MM.1S (cell line): ENCODE measurements around the gene DEDD2.

Experiments used
- DNase-seq: peaks from one replicate; pipeline ENCODE4 v3.0.0-alpha.2; 2015
- H2AFZ ChIP-seq: fragments of 300-600 bp; sonication (generic); 2 replicates; pipeline ENCODE4 v1.6.0; 2016; ENCODE audit warnings: antibody characterized with exemption, low read length
- H3F3A ChIP-seq: fragments of 300-600 bp; sonication (generic); 2 replicates; pipeline ENCODE4 v1.6.1; 2016; ENCODE audit warnings: mild to moderate bottlenecking, antibody characterized with exemption, low read length, moderate library complexity, mixed read lengths; ENCODE audit not compliant: insufficient read depth
- H3K27ac ChIP-seq: fragments of 300-600 bp; sonication (generic); 2 replicates; pipeline ENCODE4 v1.5.1; 2016; ENCODE audit warnings: mild to moderate bottlenecking, low read length
- H3K27me3 ChIP-seq: fragments of 300-600 bp; sonication (generic); replicated peaks from 2 replicates; pipeline ENCODE4 v1.6.0; 2016; ENCODE audit warnings: low read length; ENCODE audit not compliant: insufficient read depth
- H3K36me3 ChIP-seq: fragments of 300-600 bp; sonication (generic); replicated peaks from 2 replicates; pipeline ENCODE4 v1.6.1; 2016; ENCODE audit warnings: mild to moderate bottlenecking, low read length, mixed read lengths; ENCODE audit not compliant: insufficient read depth
- H3K4me1 ChIP-seq: fragments of 300-600 bp; sonication (generic); 2 replicates; pipeline ENCODE4 v1.6.1; 2016; ENCODE audit warnings: low read length, mixed read lengths
- H3K4me2 ChIP-seq: fragments of 300-600 bp; sonication (generic); 2 replicates; pipeline ENCODE4 v1.6.0; 2016; ENCODE audit warnings: low read depth, low read length
- H3K4me3 ChIP-seq: fragments of 300-600 bp; sonication (generic); 2 replicates; pipeline ENCODE4 v1.5.1; 2016; ENCODE audit warnings: low read length, mixed read lengths
- H3K79me2 ChIP-seq: fragments of 300-600 bp; sonication (generic); 2 replicates; pipeline ENCODE4 v1.6.1; 2016; ENCODE audit warnings: mixed run types, low read length, mixed read lengths
- H3K9ac ChIP-seq: fragments of 300-600 bp; sonication (generic); 2 replicates; pipeline ENCODE4 v1.6.1; 2016; ENCODE audit warnings: low read length, mixed read lengths
- H3K9me2 ChIP-seq: fragments of 300-600 bp; sonication (generic); replicated peaks from 2 replicates; pipeline ENCODE4 v1.6.1; 2016; ENCODE audit warnings: mild to moderate bottlenecking, low read length, mixed read lengths; ENCODE audit not compliant: insufficient read depth
- H3K9me3 ChIP-seq: fragments of 300-600 bp; sonication (generic); replicated peaks from 2 replicates; pipeline ENCODE4 v1.6.1; 2016; ENCODE audit warnings: mild to moderate bottlenecking, low read length, mixed read lengths; ENCODE audit not compliant: insufficient read depth
- H4K20me1 ChIP-seq: fragments of 300-600 bp; sonication (generic); 2 replicates; pipeline ENCODE4 v1.6.1; 2016; ENCODE audit warnings: mild to moderate bottlenecking, low read length, moderate library complexity, mixed read lengths; ENCODE audit not compliant: insufficient read depth
- EZH2 ChIP-seq: fragments of 300-600 bp; sonication (generic); optimal IDR thresholded peaks from 2 replicates; pipeline ENCODE3; 2017; ENCODE audit warnings: low read depth, mild to moderate bottlenecking, antibody characterized with exemption, low read length, mixed read lengths
- EZH2phosphoT487 ChIP-seq: fragments of 300-600 bp; sonication (generic); IDR thresholded peaks from 2 replicates; pipeline ENCODE4 v1.6.1; 2018; ENCODE audit warnings: antibody characterized with exemption, low read length
- TF ChIP-seq, protein P1 (sequence below): fragments of 300-600 bp; sonication (generic); IDR thresholded peaks from 2 replicates; pipeline ENCODE4 v1.5.1; 2016; ENCODE audit warnings: antibody characterized with exemption, low read length, mixed read lengths

The DEDD2 gene

DNA sequence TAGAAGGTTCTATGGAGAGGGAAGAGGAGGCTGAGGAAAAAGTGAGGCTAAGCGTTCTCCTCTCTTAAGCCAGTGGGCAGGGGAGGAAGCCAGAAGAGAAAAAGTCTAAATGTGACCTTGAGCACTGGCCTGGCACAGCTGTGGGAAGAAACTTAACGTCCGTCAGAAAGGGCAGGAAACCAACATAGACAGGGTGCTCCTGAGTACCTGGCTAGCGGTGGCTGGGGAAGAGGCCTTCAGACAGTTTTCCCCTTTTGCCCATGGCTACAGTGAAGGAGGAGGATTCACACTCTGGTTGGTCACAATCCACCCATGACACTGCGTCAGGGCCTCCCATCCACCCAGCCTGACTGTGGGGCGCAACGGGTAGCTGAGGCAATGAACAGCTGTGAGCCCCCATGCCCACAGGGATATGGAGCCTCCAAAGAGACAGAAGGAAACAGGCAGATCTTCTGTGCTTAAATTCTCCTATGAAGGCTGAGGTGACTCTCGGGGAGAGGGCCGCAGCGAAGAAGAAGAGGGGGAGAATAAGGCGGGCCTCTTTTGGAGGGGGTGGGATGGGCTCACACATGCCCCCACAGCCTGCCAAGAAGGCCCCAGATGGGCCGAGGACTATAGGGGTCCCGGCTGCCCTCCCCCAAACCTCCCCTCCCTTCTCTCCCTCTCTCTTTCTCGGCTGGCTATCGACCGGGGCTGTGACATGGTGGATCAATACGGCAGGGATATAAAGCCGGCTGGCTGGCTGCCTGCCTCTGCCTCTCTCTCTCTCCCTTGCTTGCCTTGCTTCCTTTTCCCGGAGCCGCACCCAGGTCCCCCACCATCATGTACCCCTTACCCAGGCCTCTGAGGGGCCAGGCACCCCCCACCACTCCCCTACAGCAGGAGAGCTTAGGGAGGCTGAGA lies 65.4 kb downstream of the DEDD2 start:
- TF ChIP-seq, protein P1, sequence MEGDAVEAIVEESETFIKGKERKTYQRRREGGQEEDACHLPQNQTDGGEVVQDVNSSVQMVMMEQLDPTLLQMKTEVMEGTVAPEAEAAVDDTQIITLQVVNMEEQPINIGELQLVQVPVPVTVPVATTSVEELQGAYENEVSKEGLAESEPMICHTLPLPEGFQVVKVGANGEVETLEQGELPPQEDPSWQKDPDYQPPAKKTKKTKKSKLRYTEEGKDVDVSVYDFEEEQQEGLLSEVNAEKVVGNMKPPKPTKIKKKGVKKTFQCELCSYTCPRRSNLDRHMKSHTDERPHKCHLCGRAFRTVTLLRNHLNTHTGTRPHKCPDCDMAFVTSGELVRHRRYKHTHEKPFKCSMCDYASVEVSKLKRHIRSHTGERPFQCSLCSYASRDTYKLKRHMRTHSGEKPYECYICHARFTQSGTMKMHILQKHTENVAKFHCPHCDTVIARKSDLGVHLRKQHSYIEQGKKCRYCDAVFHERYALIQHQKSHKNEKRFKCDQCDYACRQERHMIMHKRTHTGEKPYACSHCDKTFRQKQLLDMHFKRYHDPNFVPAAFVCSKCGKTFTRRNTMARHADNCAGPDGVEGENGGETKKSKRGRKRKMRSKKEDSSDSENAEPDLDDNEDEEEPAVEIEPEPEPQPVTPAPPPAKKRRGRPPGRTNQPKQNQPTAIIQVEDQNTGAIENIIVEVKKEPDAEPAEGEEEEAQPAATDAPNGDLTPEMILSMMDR: no peak
- no peak for TF ChIP-seq EZH2phosphoT487
- TF ChIP-seq EZH2: no peak
- DNase-seq: no peak
- no peak overlapping the region for H3K9ac ChIP-seq
- H3K4me1 ChIP-seq: no peaks in the 10 kb centered on the region
- no peak overlapping the region for H3K27ac ChIP-seq
- no peaks in the 10 kb centered on the region for H3F3A ChIP-seq
- H3K9me3 ChIP-seq: no peaks in the 10 kb centered on the region
- H3K4me3 ChIP-seq: no peak overlapping the region
- no peaks in the 10 kb centered on the region for H3K79me2 ChIP-seq
- no peak overlapping the region for H2AFZ ChIP-seq
- no peaks in the 10 kb centered on the region for H3K36me3 ChIP-seq
- H3K9me2 ChIP-seq: no peaks in the 10 kb centered on the region
- H3K27me3 ChIP-seq: peaks cover 56% of the 10 kb centered on the region
- H4K20me1 ChIP-seq: no peaks in the 10 kb centered on the region
- H3K4me2 ChIP-seq: no peak overlapping the region

DNA sequence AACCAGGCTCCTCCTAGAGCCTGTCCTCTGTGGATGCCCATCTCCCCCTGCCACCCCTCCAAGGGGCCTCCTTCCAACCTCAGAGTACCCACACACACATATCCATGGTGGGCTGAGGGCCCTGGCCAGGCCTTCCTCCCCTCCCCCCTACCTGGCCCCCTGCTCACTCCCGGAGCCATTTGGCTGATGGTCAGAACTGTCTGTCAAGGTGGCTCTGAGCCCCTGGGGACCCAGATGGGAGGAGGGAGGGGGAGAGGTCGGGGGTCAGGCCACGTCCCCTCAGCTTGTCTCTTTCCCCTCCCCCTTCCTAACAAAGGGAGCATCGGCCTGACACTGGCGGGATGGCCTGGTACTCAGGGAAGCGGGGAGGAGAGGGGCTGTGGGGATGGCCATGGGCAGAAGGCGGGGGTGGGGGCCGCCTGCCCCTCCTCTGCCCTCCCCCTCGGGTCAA lies 66.5 kb downstream of the DEDD2 start:
- Histone ChIP-seq H2AFZ (no peak overlapping the region), H3K9me3 (no peaks in the 10 kb centered on the region), H3K9me2 (no peaks in the 10 kb centered on the region), H3K9ac (no peak overlapping the region), H3K4me1 (no peaks in the 10 kb centered on the region), H3K27me3 (peaks cover 66% of the 10 kb centered on the region), H3K27ac (no peak overlapping the region), H3F3A (no peaks in the 10 kb centered on the region), H4K20me1 (no peaks in the 10 kb centered on the region), H3K4me2 (no peak overlapping the region), H3K79me2 (no peaks in the 10 kb centered on the region), H3K36me3 (no peaks in the 10 kb centered on the region), H3K4me3 (no peak overlapping the region)
- TF ChIP-seq, protein P1: no peak
- TF ChIP-seq EZH2phosphoT487 (no peak), EZH2 (no peak)
- DNase-seq: no peak

DNA sequence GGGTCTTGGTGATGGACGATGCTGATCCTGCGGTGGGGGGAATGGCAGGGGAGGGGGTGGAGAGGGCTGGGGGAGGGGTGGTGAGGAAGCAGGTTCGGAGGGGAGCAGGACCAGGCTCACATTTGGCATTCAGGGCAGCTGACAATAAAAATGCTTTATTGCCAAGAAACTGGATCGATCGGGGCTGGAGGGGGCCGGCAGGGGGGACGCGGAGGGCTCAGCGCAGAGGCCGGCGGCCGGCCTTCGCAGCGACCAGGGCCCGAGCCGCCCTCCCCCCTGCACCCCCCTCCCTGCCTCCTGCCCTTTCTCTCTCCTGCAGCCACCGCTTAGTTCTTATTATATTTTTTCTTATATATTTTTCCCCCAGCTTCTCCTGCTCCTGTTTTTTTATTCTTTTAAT lies 67.1 kb downstream of the DEDD2 start:
- no peaks in the 10 kb centered on the region for H3F3A ChIP-seq
- no peaks in the 10 kb centered on the region for H3K36me3 ChIP-seq
- no peak overlapping the region for H3K9ac ChIP-seq
- TF ChIP-seq EZH2phosphoT487 (no peak), EZH2 (no peak)
- TF ChIP-seq, protein P1: no peak
- no peaks in the 10 kb centered on the region for H3K4me1 ChIP-seq
- no peak overlapping the region for H3K4me2 ChIP-seq
- no peak overlapping the region for H3K4me3 ChIP-seq
- H3K27me3 ChIP-seq: peaks cover 65% of the 10 kb centered on the region
- H3K9me2 ChIP-seq: no peaks in the 10 kb centered on the region
- no peaks in the 10 kb centered on the region for H4K20me1 ChIP-seq
- H3K27ac ChIP-seq: no peak overlapping the region
- no peaks in the 10 kb centered on the region for H3K9me3 ChIP-seq
- no peaks in the 10 kb centered on the region for H3K79me2 ChIP-seq
- DNase-seq: no peak
- H2AFZ ChIP-seq: no peak overlapping the region
